Measurements from ENCODE around the gene TEX19. TPM values are rescaled to one million over a fixed set of nuclear protein-coding genes. Genes with fewer than 3 reads are reported as not detected.
"Not testable (repeated sequence)": the region's sequence is repeated elsewhere in the genome, so short reads cannot be mapped to it uniquely, and the experiment has no call there.

Gene TEX19
- total and polyA plus RNA-seq, 11 donors = not detected

- Histone ChIP-seq H3K4me3 (no peak overlapping the region), H3K36me3 (no peaks in the 10 kb centered on the region), H3K9me3 (no peaks in the 10 kb centered on the region), H3K27ac (no peak overlapping the region), H3K27me3 (peaks cover 22 to 82% (median 45%) of the 10 kb centered on the region in 9 donors), H3K4me1 (peaks cover 0 to 18% (median 12%) of the 10 kb centered on the region in 12 donors)
- TF ChIP-seq CTCF (IDR thresholded peaks at IDR 0.05) (no peak), POLR2A (IDR thresholded peaks at IDR 0.05) (no peak)
- intact Hi-C loops (cut with DNase I) = no loop called here
- ATAC-seq = peak in 1 of 4 donors; percentile 15
- WGBS, 4 donors = 66 to 84% (median 77%) methylated on average over 10 to 16 of the region's 16 CpGs
- no peak for DNase-seq
Measured at GRCh38 chr17:82376042-82376730, 17.1 kb downstream of the TEX19 start.

DNA sequence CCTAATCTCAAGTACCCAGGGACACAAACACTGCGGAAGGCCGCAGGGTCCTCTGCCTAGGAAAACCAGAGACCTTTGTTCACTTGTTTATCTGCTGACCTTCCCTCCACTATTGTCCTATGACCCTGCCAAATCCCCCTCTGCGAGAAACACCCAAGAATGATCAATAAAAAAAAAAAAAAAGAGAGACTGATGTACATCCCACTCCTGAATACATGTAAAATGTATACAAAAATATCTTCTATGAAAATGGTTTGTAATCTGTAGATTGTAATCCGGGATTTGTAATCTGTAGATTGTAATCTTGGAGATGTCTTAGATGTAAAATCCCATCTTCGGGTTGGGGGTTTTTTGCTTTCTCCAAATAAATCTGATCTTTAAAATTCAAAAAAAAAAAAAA, 18.2 kb downstream of the TEX19 start:
- H3K27ac ChIP-seq; H3K36me3 ChIP-seq; ATAC-seq; intact Hi-C loops (cut with DNase I); H3K4me3 ChIP-seq; H3K9me3 ChIP-seq; DNase-seq: not testable (repeated sequence)
- Histone ChIP-seq H3K27me3 (peaks cover 13 to 70% (median 39%) of the 10 kb centered on the region in 9 donors), H3K4me1 (peaks cover 0 to 11% (median 5%) of the 10 kb centered on the region in 12 donors)
- WGBS, 4 donors = 33 to 65% (median 51%) methylated on average over 2 to 5 of the region's 5 CpGs

DNA sequence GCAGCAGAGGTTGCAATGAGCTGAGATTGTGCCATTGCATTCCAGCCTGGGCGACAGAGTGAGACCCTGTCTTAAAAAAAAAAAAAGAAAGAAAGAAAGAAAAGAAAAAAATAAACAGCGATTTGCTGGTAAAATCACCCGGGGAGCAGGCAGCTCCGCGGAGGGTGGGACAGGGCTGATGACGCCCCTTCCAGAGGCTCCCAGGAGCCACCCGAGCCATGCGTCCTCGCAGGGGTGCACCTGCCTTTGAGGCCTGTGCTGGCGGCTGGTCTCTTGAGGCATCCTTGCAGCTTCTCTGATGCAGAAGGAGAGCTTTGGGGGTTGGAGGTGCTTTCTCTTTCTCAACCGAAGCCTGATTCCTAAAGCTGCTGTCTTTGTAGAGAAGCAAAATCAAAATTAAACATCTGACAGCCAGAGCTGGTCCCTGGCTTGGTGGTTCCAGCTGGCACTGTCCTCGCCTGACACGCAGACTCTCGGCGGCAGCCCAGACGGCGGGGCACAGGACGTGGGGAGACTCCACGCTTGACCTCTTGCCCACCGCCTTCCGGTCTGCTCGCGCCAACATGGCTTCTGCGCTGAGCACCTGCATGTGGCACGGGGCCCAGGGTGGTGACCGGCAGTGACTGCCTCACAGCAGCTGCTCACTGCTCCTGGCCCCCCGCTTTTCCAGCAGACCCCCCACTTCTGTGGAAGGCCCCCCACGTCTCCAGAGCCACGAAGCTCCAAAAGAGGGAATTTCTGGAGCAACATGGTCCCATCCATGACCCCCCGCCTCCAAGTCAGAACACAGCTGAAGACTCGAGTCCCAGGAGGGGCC, 19.1 kb downstream of the TEX19 start:
- Histone ChIP-seq H3K36me3 (no peaks in the 10 kb centered on the region), H3K9me3 (no peaks in the 10 kb centered on the region), H3K27me3 (peaks cover 11 to 62% (median 39%) of the 10 kb centered on the region in 9 donors), H3K27ac (no peak overlapping the region), H3K4me1 (peaks cover 0 to 2% (median 0%) of the 10 kb centered on the region in 12 donors), H3K4me3 (no peak overlapping the region)
- TF ChIP-seq CTCF (IDR thresholded peaks at IDR 0.05) = no peak
- TF ChIP-seq POLR2A (IDR thresholded peaks at IDR 0.05) = no peak
- peak in 1 of 5 donors; percentile 14 for DNase-seq
- no peak for ATAC-seq
- 73 to 83% (median 77%) methylated on average over 27 to 31 of the region's 31 CpGs for WGBS, 4 donors
- intact Hi-C loops (cut with DNase I) = no loop called here

GRCh38 chr17:82378741-82379021, 19.6 kb downstream of the TEX19 start:
- Histone ChIP-seq H3K9me3 (no peaks in the 10 kb centered on the region), H3K27me3 (peaks cover 11 to 61% (median 35%) of the 10 kb centered on the region in 9 donors), H3K36me3 (no peaks in the 10 kb centered on the region), H3K27ac (no peak overlapping the region), H3K4me1 (no peaks in the 10 kb centered on the region), H3K4me3 (no peak overlapping the region)
- intact Hi-C loops (cut with DNase I) = no loop called here
- 66 to 75% (median 71%) methylated on average over 7 to 10 of the region's 10 CpGs for WGBS, 4 donors
- DNase-seq (peak in 1 of 5 donors; percentile 16), ATAC-seq (no peak)
- TF ChIP-seq POLR2A (IDR thresholded peaks at IDR 0.05) (no peak), CTCF (IDR thresholded peaks at IDR 0.05) (no peak)
